H1 (cell line): ENCODE results near the gene NFIA. TPM values are rescaled to one million over a fixed set of nuclear protein-coding genes. Genes with fewer than 3 reads are reported as not detected.

Source experiments
- CTCF ChIA-PET: fragments of 300-600 bp; sonication (Branson Sonifier 250); formaldehyde crosslinking; loops from one replicate; lab custom pipeline; 2021; ENCODE audit not compliant: partially characterized antibody; lab: Charles Lee
- POLR2A ChIA-PET: fragments of 300-600 bp; sonication (Branson Sonifier 250); formaldehyde crosslinking; loops from one replicate; lab custom pipeline; 2021; ENCODE audit warnings: inconsistent platforms; ENCODE audit not compliant: partially characterized antibody; lab: Charles Lee
- DNase-seq, 2 experiments: peaks; one replicate each; pipeline versions ENCODE4 v3.0.0 to v3.0.0-alpha.2; 2010 to 2022; ENCODE audit warnings: low spot score in 2 of 2, low read depth in 1 of 2, mixed read lengths in 1 of 2
- FAIRE-seq: peaks from 2 replicates; lab custom pipeline; 2011; peaks lifted over from hg19 to GRCh38; lab: Jason Lieb, UNC
- H2AFZ ChIP-seq: 2 replicates; pipeline ENCODE4 v1.8.1; 2012; ENCODE audit warnings: low read length, inconsistent platforms
- H2AK5ac ChIP-seq: 2 replicates; pipeline ENCODE4 v1.6.1; 2013; ENCODE audit warnings: low read depth, low read length
- H2BK120ac ChIP-seq: replicated peaks from 2 replicates; pipeline ENCODE3; 2013; ENCODE audit warnings: low read depth, low read length, inconsistent platforms
- H2BK12ac ChIP-seq: 2 replicates; pipeline ENCODE4 v1.6.1; 2013; ENCODE audit warnings: low read depth, low read length
- H2BK15ac ChIP-seq: 2 replicates; pipeline ENCODE4 v1.6.1; 2013; ENCODE audit warnings: low read length
- H2BK20ac ChIP-seq: 2 replicates; pipeline ENCODE4 v1.6.1; 2013; ENCODE audit warnings: low read length
- H2BK5ac ChIP-seq: 2 replicates; pipeline ENCODE4 v1.6.1; 2013; ENCODE audit warnings: low read depth, low read length
- H3K14ac ChIP-seq: 2 replicates; pipeline ENCODE4 v1.6.1; 2013; ENCODE audit warnings: inconsistent platforms; ENCODE audit not compliant: insufficient read length
- H3K18ac ChIP-seq: 2 replicates; pipeline ENCODE4 v1.6.1; 2013; ENCODE audit warnings: low read length; ENCODE audit errors: extremely low read depth
- H3K23ac ChIP-seq: 2 replicates; pipeline ENCODE4 v1.6.1; 2013; ENCODE audit warnings: inconsistent platforms; ENCODE audit not compliant: insufficient read length
- H3K23me2 ChIP-seq: 2 replicates; pipeline ENCODE4 v1.6.1; 2013; ENCODE audit warnings: low read depth, low read length
- H3K27ac ChIP-seq: 2 replicates; pipeline ENCODE4 v1.6.1; 2011; ENCODE audit warnings: low read depth, low read length, inconsistent platforms
- H3K27me3 ChIP-seq, 4 experiments: replicated peaks in 1 of 4; 1 replicate in 1 of 4; 2 replicates in 3 of 4; pipeline versions ENCODE4 v1.6.1 to v1.8.1; 2011 to 2013; ENCODE audit warnings: low read length in 3 of 4, mild to moderate bottlenecking in 3 of 4, inconsistent platforms in 2 of 4, mixed read lengths in 2 of 4, moderate library complexity in 1 of 4; ENCODE audit not compliant: control insufficient read depth in 3 of 4, insufficient read depth in 3 of 4; ENCODE audit errors: extremely low read depth in 1 of 4
- H3K36me3 ChIP-seq, 4 experiments: 2 replicates each; pipeline versions ENCODE4 v1.6.1 to v1.8.1; 2011 to 2013; ENCODE audit warnings: mild to moderate bottlenecking in 4 of 4, low read length in 3 of 4, moderate library complexity in 2 of 4, control low read depth in 1 of 4, inconsistent platforms in 1 of 4; ENCODE audit not compliant: insufficient read depth in 4 of 4, control insufficient read depth in 2 of 4
- H3K4ac ChIP-seq: replicated peaks from 2 replicates; pipeline ENCODE3; 2013; ENCODE audit warnings: low read length, low read depth, mixed read lengths, inconsistent platforms; ENCODE audit not compliant: insufficient read length
- H3K4me1 ChIP-seq, 4 experiments: replicated peaks in 1 of 4; 1 replicate in 1 of 4; 2 replicates in 3 of 4; pipeline versions ENCODE4 v1.6.1 to v1.8.1; 2011 to 2013; ENCODE audit warnings: low read length in 3 of 4, inconsistent platforms in 2 of 4, mixed read lengths in 1 of 4; ENCODE audit not compliant: insufficient read depth in 4 of 4, control insufficient read depth in 3 of 4
- H3K4me2 ChIP-seq, 2 experiments: 2 replicates each; pipeline versions ENCODE4 v1.6.1 to v1.8.1; 2011 to 2013; ENCODE audit warnings: low read depth in 2 of 2, low read length in 2 of 2, control low read depth in 1 of 2, inconsistent platforms in 1 of 2, mild to moderate bottlenecking in 1 of 2; ENCODE audit not compliant: insufficient read depth in 1 of 2
- H3K4me3 ChIP-seq, 4 experiments: fragments of 200-600, 300-600 bp in 1 of 4; sonication (generic), shearing (Covaris generic), sonication (Bioruptor Twin) in 1 of 4; 2 replicates each; pipeline versions ENCODE4 v1.5.1 to v1.8.1; 2011 to 2016; ENCODE audit warnings: low read length in 4 of 4, low read depth in 3 of 4, control low read depth in 2 of 4, inconsistent platforms in 2 of 4, mild to moderate bottlenecking in 2 of 4, mixed read lengths in 1 of 4, moderate library complexity in 1 of 4; ENCODE audit not compliant: insufficient read depth in 2 of 4; ENCODE audit errors: extremely low read depth in 1 of 4
- H3K56ac ChIP-seq: replicated peaks from 2 replicates; pipeline ENCODE3; 2013; ENCODE audit warnings: low read depth, mild to moderate bottlenecking, mixed read lengths, low read length, inconsistent platforms; ENCODE audit not compliant: insufficient read length
- H3K79me1 ChIP-seq: 2 replicates; pipeline ENCODE4 v1.6.1; 2013; ENCODE audit warnings: low read depth, low read length, control low read depth
- H3K79me2 ChIP-seq, 2 experiments: 2 replicates each; pipeline versions ENCODE4 v1.6.1 to v1.8.1; 2012 to 2013; ENCODE audit warnings: low read length in 2 of 2, mild to moderate bottlenecking in 2 of 2, inconsistent platforms in 1 of 2; ENCODE audit not compliant: insufficient read depth in 2 of 2, control insufficient read depth in 1 of 2
- H3K9ac ChIP-seq, 4 experiments: replicated peaks in 1 of 4; 1 replicate in 1 of 4; 2 replicates in 3 of 4; pipeline versions ENCODE4 v1.6.1 to v1.8.1; 2011 to 2013; ENCODE audit warnings: low read depth in 3 of 4, low read length in 3 of 4, control low read depth in 2 of 4, mild to moderate bottlenecking in 2 of 4, moderate library complexity in 2 of 4, inconsistent platforms in 1 of 4; ENCODE audit errors: extremely low read depth in 1 of 4
- H3K9me3 ChIP-seq, 2 experiments: 2 replicates each; pipeline versions ENCODE4 v1.6.1 to v1.8.1; 2012 to 2013; ENCODE audit warnings: mild to moderate bottlenecking in 2 of 2, moderate library complexity in 2 of 2, control low read depth in 1 of 2, inconsistent platforms in 1 of 2, low read depth in 1 of 2, low read length in 1 of 2, mixed read lengths in 1 of 2; ENCODE audit not compliant: insufficient read depth in 2 of 2
- H4K20me1 ChIP-seq, 2 experiments: replicated peaks in 1 of 2; 2 replicates each; pipeline versions ENCODE3 to v1.8.1; 2011 to 2013; ENCODE audit warnings: inconsistent platforms in 2 of 2, low read length in 2 of 2, mild to moderate bottlenecking in 1 of 2; ENCODE audit not compliant: insufficient read depth in 2 of 2, control insufficient read depth in 1 of 2
- H4K5ac ChIP-seq: 2 replicates; pipeline ENCODE4 v1.6.1; 2013; ENCODE audit warnings: low read length, low read depth, mixed read lengths, inconsistent platforms; ENCODE audit not compliant: insufficient read length
- H4K8ac ChIP-seq: 2 replicates; pipeline ENCODE4 v1.8.0; 2013; ENCODE audit warnings: mild to moderate bottlenecking, moderate library complexity, low read length, inconsistent platforms; ENCODE audit not compliant: insufficient read depth; ENCODE audit errors: extremely low read depth
- H4K91ac ChIP-seq: replicated peaks from 2 replicates; pipeline ENCODE3; 2013; ENCODE audit warnings: low read length, mixed read lengths, inconsistent platforms; ENCODE audit not compliant: insufficient read length
- BCL11A ChIP-seq, 2 experiments: IDR thresholded peaks; one replicate each; pipeline ENCODE4 v1.6.1; 2011; ENCODE audit warnings: low read depth in 2 of 2, low read length in 2 of 2, mild to moderate bottlenecking in 2 of 2
- POLR2A ChIP-seq, 2 experiments: IDR thresholded peaks; 1 replicate in 1 of 2; 2 replicates in 1 of 2; pipeline ENCODE4 v1.6.1; 2011; ENCODE audit warnings: low read depth in 2 of 2, low read length in 2 of 2, mild to moderate bottlenecking in 2 of 2; ENCODE audit errors: control extremely low read depth in 1 of 2
- RXRA ChIP-seq: IDR thresholded peaks from 2 replicates; pipeline ENCODE4 v1.6.1; 2011; ENCODE audit warnings: low read depth, mild to moderate bottlenecking, low read length, moderate library complexity; ENCODE audit not compliant: insufficient read depth
- SIRT6 ChIP-seq: IDR thresholded peaks from one replicate; pipeline ENCODE4 v1.7.1; 2012; ENCODE audit warnings: low read length, inconsistent platforms
- SP1 ChIP-seq: IDR thresholded peaks from 2 replicates; pipeline ENCODE4 v1.6.1; 2011; ENCODE audit warnings: low read depth, low read length
- TCF12 ChIP-seq: IDR thresholded peaks from 2 replicates; pipeline ENCODE4 v1.6.1; 2011; ENCODE audit warnings: low read depth, mild to moderate bottlenecking, low read length
- USF2 ChIP-seq: IDR thresholded peaks from 2 replicates; pipeline ENCODE4 v1.6.1; 2011; ENCODE audit warnings: low read length, improper control_type of control experiment
- WGBS, 2 experiments: shearing (Covaris generic) in 1 of 2; methylation state at CpG; one replicate each; pipeline versions ENCODE4 v1.1.6 to v1.1.7; 2013 to 2015; ENCODE audit warnings: low lambda C conversion rate in 2 of 2, mixed read lengths in 2 of 2, inconsistent platforms in 1 of 2, low coverage in 1 of 2, missing lambda C conversion rate in 1 of 2; ENCODE audit not compliant: insufficient replicate concordance in 2 of 2, insufficient coverage in 1 of 2, insufficient read length in 1 of 2; ENCODE audit errors: extremely low coverage in 1 of 2, missing lambda C conversion rate in 1 of 2; 5-methylcytosine and 5-hydroxymethylcytosine counted together
- polyA plus RNA-seq, 7 experiments: library from polyadenylated mRNA; depleted of rRNA in 3 of 7; stranded (reverse) in 5 of 7; unstranded in 2 of 7; fragments of >200 nt in 5 of 7; fragments of 200-250 nt in 2 of 7; gene quantifications; 1 replicate in 5 of 7; 2 replicates in 1 of 7; 4 replicates in 1 of 7; pipeline versions ENCODE4 v1.2.1 to v1.2.3, GENCODE V29; 2011 to 2013; ENCODE audit warnings: missing spikeins in 2 of 7, mixed read lengths in 2 of 7
- total RNA-seq: library from RNA; stranded (reverse); fragmentation: NEBNext Ultra II Directional; extraction: Animal tissue kit (Norgen Biotek cat#: 25700); gene quantifications from 2 replicates; pipeline ENCODE4 v1.2.1, GENCODE V29; 2021
- TF ChIP-seq, protein P1 (sequence below): IDR thresholded peaks from 2 replicates; pipeline ENCODE4 v1.6.1; 2012; ENCODE audit warnings: low read length, inconsistent platforms

The NFIA gene
- total and polyA plus RNA-seq, 2 of the 8 experiments (the other 6 are each of a cell fraction or from before 2014, with no cell fraction given): 1.8 to 2.3 TPM

DNA sequence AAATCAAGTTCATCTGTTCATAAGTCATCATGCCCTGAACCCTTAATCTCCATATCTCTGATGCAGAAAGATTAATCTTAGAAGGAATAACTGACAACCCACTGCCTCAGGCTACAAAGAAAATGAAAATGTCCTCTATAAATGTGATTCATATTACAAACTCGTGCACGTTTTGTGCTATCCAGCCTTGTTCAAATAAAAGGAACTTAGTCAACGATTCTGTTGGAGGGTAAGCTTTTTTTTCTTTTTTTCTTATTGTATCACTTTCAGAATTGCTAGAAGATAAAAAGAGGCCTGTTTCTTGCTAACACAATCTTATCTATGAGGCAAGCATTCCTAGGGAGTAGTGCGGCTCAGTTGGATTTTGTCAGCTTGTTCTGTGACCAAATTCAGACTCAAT, 414.1 kb downstream of the NFIA start:
- POLR2A ChIA-PET: no interaction called here
- H2BK20ac ChIP-seq: no peak overlapping the region
- no peak overlapping the region for H3K4ac ChIP-seq
- TF ChIP-seq POLR2A (IDR thresholded peaks at IDR 0.05; ENCODE audit: control extremely low read depth in 1 of 2, low read depth in 2 of 2, low read length in 2 of 2) (no peak), RXRA (no peak), SIRT6 (no peak), SP1 (no peak), BCL11A (IDR thresholded peaks at IDR 0.05; ENCODE audit: low read depth in 2 of 2, low read length in 2 of 2) (no peak), TCF12 (no peak), USF2 (no peak)
- TF ChIP-seq, protein P1, sequence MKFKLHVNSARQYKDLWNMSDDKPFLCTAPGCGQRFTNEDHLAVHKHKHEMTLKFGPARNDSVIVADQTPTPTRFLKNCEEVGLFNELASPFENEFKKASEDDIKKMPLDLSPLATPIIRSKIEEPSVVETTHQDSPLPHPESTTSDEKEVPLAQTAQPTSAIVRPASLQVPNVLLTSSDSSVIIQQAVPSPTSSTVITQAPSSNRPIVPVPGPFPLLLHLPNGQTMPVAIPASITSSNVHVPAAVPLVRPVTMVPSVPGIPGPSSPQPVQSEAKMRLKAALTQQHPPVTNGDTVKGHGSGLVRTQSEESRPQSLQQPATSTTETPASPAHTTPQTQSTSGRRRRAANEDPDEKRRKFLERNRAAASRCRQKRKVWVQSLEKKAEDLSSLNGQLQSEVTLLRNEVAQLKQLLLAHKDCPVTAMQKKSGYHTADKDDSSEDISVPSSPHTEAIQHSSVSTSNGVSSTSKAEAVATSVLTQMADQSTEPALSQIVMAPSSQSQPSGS: no peak
- H3K4me3 ChIP-seq: no peak overlapping the region
- CTCF ChIA-PET: interaction anchor here (0.8 kb wide), 1 partner anchor 51 kb away, joined by 3 read pairs; no protein-coding TSS in a partner anchor
- no peak overlapping the region for H4K91ac ChIP-seq
- no peaks in the 10 kb centered on the region for H3K27me3 ChIP-seq
- H3K14ac ChIP-seq: no peak overlapping the region
- H2BK15ac ChIP-seq: no peak overlapping the region
- H2BK5ac ChIP-seq: no peak overlapping the region
- no peaks in the 10 kb centered on the region for H3K23me2 ChIP-seq
- no peak overlapping the region for H2BK120ac ChIP-seq
- H3K56ac ChIP-seq: no peak overlapping the region
- no peak for FAIRE-seq
- no peaks in the 10 kb centered on the region for H3K36me3 ChIP-seq
- no peaks in the 10 kb centered on the region for H3K79me1 ChIP-seq
- DNase-seq: no peak
- H2AFZ ChIP-seq: no peak overlapping the region
- no peak overlapping the region for H2AK5ac ChIP-seq
- no peak overlapping the region for H3K4me2 ChIP-seq
- no peak overlapping the region for H3K9ac ChIP-seq
- no peaks in the 10 kb centered on the region for H3K79me2 ChIP-seq
- 83% methylated on average over 4 of the region's 4 CpGs; no CpG with 5 or more reads in 1 of the 2 experiments for WGBS, 2 experiments
- H3K23ac ChIP-seq: no peak overlapping the region
- no peaks in the 10 kb centered on the region for H3K9me3 ChIP-seq
- no peak overlapping the region for H4K8ac ChIP-seq
- no peaks in the 10 kb centered on the region for H4K20me1 ChIP-seq
- H3K27ac ChIP-seq: no peak overlapping the region
- H3K4me1 ChIP-seq: no peaks in the 10 kb centered on the region
- no peak overlapping the region for H4K5ac ChIP-seq
- H2BK12ac ChIP-seq: no peak overlapping the region
- no peak overlapping the region for H3K18ac ChIP-seq
